Lung microvascular endothelial cell (primary cell): ENCODE results near the gene COLEC12. TPM values are rescaled to one million over a fixed set of nuclear protein-coding genes. Genes with fewer than 3 reads are reported as not detected.
A peak's percentile ranks its signal among the peaks of the same experiment; 100 is the strongest.

Experiments used
- DNase-seq, 2 donors: peaks; one replicate each; pipeline versions ENCODE4 v3.0.0 to v3.0.0-alpha.2; 2010; ENCODE audit warnings: low read depth in 2 of 2
- total RNA-seq: library from RNA; depleted of rRNA; stranded (reverse); fragments of >200 nt; gene quantifications from 2 replicates; pipeline ENCODE4 v1.2.1, GENCODE V29; 2014

COLEC12 gene
- 33.8 and 104 TPM in 2 replicates for total RNA-seq

GRCh38 chr18:500632-501405 lies at the start of gene COLEC12:
Gene COLEC12 (minus strand): TSS chr18:500701. CDS start chr18:500514, 187 bp downstream.
- DNase-seq, result peak in 1 of 2 donors; percentile 62

- DNase-seq, result no peak
Observed at GRCh38 chr18:549967-550366, 49.5 kb upstream of the COLEC12 start.

- DNase-seq, result no peak
Observed at GRCh38 chr18:543447-544078, 43.1 kb upstream of the COLEC12 start.

- no peak for DNase-seq
Observed at GRCh38 chr18:533995-534601, 33.6 kb upstream of the COLEC12 start.

GRCh38 chr18:532632-533031 lies 32.1 kb upstream of the COLEC12 start:
- DNase-seq, result no peak

- DNase-seq, result no peak
Observed at GRCh38 chr18:532018-532417, 31.5 kb upstream of the COLEC12 start.

- DNase-seq, result no peak
Observed at GRCh38 chr18:527146-527545, 26.6 kb upstream of the COLEC12 start.

- DNase-seq, result no peak
Observed at GRCh38 chr18:526681-527080, 26.2 kb upstream of the COLEC12 start.

- peak; percentile 80 to 98 for DNase-seq
Observed at GRCh38 chr18:525036-525797, 24.7 kb upstream of the COLEC12 start.

- DNase-seq, result peak; percentile 46 to 64
Observed at GRCh38 chr18:524466-524865, 24.0 kb upstream of the COLEC12 start.

GRCh38 chr18:523561-523960 lies 23.1 kb upstream of the COLEC12 start:
- DNase-seq, result no peak

GRCh38 chr18:519019-519879 lies 18.7 kb upstream of the COLEC12 start:
- DNase-seq, result peak; percentile 67 to 92

- DNase-seq, result peak in 1 of 2 donors; percentile 40
Observed at GRCh38 chr18:518081-518480, 17.6 kb upstream of the COLEC12 start.

GRCh38 chr18:515838-516237 lies 15.3 kb upstream of the COLEC12 start:
- peak in 1 of 2 donors; percentile 45 for DNase-seq

- DNase-seq, result peak in 1 of 2 donors; percentile 62
Observed at GRCh38 chr18:515156-515815, 14.8 kb upstream of the COLEC12 start.

GRCh38 chr18:513826-514530 lies 13.5 kb upstream of the COLEC12 start:
- peak in 1 of 2 donors; percentile 60 for DNase-seq

GRCh38 chr18:512957-513356 lies 12.5 kb upstream of the COLEC12 start:
- DNase-seq, result no peak

- no peak for DNase-seq
Observed at GRCh38 chr18:508835-509234, 8.3 kb upstream of the COLEC12 start.

GRCh38 chr18:507636-508035 lies 7.1 kb upstream of the COLEC12 start:
- DNase-seq, result no peak

GRCh38 chr18:506801-507200 lies 6.3 kb upstream of the COLEC12 start:
- no peak for DNase-seq
